ENCODE results near the gene TIMM22. TPM values are rescaled to one million over a fixed set of nuclear protein-coding genes. Genes with fewer than 3 reads are reported as not detected.

The TIMM22 gene
- polyA plus RNA-seq, 6 donors from 2014 or later = 20.9 to 24.0 (median 22.7) TPM

- H3K36me3 Mint-ChIP-seq = peaks cover 9 to 15% of the 10 kb centered on the region in 2 donors
- H3K27me3 Mint-ChIP-seq = no peaks in the 10 kb centered on the region
- peak overlapping the region in 2 of 6 donors; percentile 24 for H3K27ac Mint-ChIP-seq
Observed at GRCh38 chr17:1000597-1001461, 3.9 kb downstream of the TIMM22 start.

DNA sequence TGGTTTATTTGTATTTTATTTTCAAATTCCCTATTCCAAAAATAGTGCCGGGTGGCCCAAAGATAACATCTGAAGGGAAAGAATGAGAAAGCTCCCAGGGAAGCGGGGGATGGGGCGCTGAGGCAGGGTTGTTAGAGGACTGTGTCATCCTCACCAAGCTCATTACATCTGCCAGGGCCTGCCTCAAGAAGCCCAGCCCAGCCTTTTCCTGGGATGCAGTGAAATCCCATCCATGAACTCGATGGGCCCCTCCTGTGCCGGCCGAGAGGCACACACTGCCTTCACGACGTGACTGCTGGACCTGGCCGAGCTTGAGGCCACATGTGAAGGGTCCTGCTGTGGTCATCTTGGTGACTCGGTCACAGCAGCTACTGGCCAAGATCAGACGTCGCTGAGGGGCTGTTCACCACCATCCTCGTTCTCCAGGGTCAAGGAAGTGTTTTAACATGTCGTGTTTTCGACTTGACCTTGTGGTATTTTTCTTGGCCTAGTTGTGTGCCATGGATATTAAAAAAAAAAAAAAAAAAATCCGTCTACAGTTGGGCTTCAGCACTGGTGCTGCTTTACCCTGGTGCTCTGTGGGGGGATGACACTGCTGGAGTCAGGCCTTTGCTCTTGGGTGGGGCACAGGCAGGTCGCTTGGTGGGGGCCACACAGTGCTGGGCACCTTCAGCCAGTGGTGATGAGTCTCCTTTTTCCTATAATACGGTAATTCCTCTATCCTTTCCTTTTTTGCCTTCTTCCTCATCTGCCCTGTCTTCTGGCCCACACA is 4.9 kb downstream of the TIMM22 start:
- no peak overlapping the region for H3K4me3 Mint-ChIP-seq
- H3K36me3 Mint-ChIP-seq = peaks cover 9 to 15% of the 10 kb centered on the region in 2 donors
- ATAC-seq (ENCODE audit: low read depth in 2 of 2) (no peak), DNase-seq (no peak)
- H3K4me1 Mint-ChIP-seq = peaks cover 21 to 28% (median 26%) of the 10 kb centered on the region in 3 donors
- H3K27ac Mint-ChIP-seq = peak overlapping the region in 3 of 6 donors; percentile 1 to 79 (median 61)
- H3K9me3 Mint-ChIP-seq = no peaks in the 10 kb centered on the region
- H3K27me3 Mint-ChIP-seq = no peaks in the 10 kb centered on the region

More at GRCh38 chr17:1000597-1001461, 3.9 kb downstream of the TIMM22 start:
- DNase-seq (no peak), ATAC-seq (ENCODE audit: low read depth in 2 of 2) (no peak)
- Mint-ChIP-seq H3K9me3 (no peaks in the 10 kb centered on the region), H3K4me1 (peaks cover 25 to 30% (median 27%) of the 10 kb centered on the region in 3 donors), H3K4me3 (peak overlapping the region in 1 of 8 donors; percentile 47)

GRCh38 chr17:1002412-1002753 is 5.5 kb downstream of the TIMM22 start:
- H3K4me3 Mint-ChIP-seq = no peak overlapping the region
- H3K9me3 Mint-ChIP-seq = no peaks in the 10 kb centered on the region
- peak overlapping the region in 3 of 6 donors; percentile 1 to 79 (median 61) for H3K27ac Mint-ChIP-seq
- H3K36me3 Mint-ChIP-seq = peaks cover 9 to 15% of the 10 kb centered on the region in 2 donors
- DNase-seq (no peak), ATAC-seq (ENCODE audit: low read depth in 2 of 2) (no peak)
- peaks cover 17 to 28% (median 21%) of the 10 kb centered on the region in 3 donors for H3K4me1 Mint-ChIP-seq
- H3K27me3 Mint-ChIP-seq = no peaks in the 10 kb centered on the region

GRCh38 chr17:1002771-1003555 is 6.0 kb downstream of the TIMM22 start:
- no peak for ATAC-seq (ENCODE audit: low read depth in 2 of 2)
- Mint-ChIP-seq H3K4me3 (no peak overlapping the region), H3K9me3 (no peaks in the 10 kb centered on the region), H3K27me3 (no peaks in the 10 kb centered on the region), H3K36me3 (peaks cover 9 to 15% of the 10 kb centered on the region in 2 donors), H3K27ac (peak overlapping the region in 2 of 6 donors; percentile 1 to 79), H3K4me1 (peaks cover 12 to 25% (median 21%) of the 10 kb centered on the region in 3 donors)
- no peak for DNase-seq

DNA sequence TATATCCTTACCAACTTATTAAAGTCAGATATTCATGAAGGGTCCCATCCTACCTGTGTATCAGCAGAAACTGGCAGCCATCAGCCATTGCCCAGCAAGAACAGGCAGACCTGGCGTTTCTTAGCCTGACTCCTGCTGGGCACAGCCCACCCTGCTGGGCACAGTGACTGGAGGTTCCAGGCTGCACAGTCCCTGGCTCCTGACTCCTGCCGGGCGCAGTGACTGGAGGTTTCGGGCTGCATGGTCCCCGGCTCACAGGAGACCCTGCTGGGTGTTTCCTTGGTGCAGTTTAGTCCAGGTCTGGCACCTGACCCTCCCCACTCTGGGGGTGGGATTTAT is 6.7 kb downstream of the TIMM22 start:
- ATAC-seq (ENCODE audit: low read depth in 2 of 2) (no peak), DNase-seq (no peak)
- H3K27me3 Mint-ChIP-seq = no peaks in the 10 kb centered on the region
- peaks cover 9 to 15% of the 10 kb centered on the region in 2 donors for H3K36me3 Mint-ChIP-seq
- no peaks in the 10 kb centered on the region for H3K9me3 Mint-ChIP-seq
- peak overlapping the region in 2 of 6 donors; percentile 28 to 42 for H3K27ac Mint-ChIP-seq
- peaks cover 5 to 21% (median 19%) of the 10 kb centered on the region in 3 donors for H3K4me1 Mint-ChIP-seq
- no peak overlapping the region for H3K4me3 Mint-ChIP-seq

DNA sequence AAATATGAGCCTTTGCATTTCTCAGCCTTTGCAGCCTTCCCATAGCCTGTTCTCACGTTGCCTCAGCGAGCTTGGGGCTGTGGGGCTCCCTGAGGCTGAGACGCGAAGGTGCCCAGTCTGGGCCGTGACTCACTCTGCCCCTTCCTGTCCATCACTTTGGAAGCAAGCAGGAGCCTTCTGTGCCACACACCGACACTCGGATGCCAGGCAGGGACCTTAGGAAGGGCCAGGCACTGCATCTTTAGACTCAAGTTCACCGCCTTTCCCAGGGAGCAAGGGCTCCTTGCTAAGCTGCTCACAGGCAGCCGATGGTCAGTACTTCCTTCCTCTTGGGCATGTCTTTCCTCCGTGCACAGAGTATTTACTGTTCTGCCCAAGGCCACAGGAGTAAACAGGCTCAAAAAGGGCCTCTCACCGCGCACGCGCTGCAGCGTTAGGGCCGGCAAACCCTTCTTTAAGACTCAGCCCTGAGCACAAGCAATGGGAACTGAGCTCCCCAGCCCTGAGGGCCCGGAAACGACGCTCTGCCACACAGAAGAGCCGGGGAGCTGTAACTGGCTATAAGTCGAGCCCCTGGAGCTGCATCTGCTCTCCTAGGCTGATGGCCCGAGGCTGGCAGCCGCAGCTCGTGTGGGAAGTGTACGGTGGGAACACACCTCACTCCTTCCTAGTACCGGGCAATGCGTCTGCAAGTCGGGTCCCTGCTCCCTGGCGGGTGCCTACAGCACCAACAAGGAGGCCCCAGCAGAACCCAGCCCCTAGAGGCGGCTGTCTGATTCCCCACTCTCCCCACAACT is 7.2 kb downstream of the TIMM22 start:
- no peak for ATAC-seq (ENCODE audit: low read depth in 2 of 2)
- Mint-ChIP-seq H3K4me1 (peaks cover 0 to 17% (median 17%) of the 10 kb centered on the region in 3 donors), H3K27me3 (no peaks in the 10 kb centered on the region), H3K27ac (peak overlapping the region in 1 of 6 donors; percentile 28), H3K36me3 (peaks cover 8 to 15% of the 10 kb centered on the region in 2 donors), H3K9me3 (no peaks in the 10 kb centered on the region), H3K4me3 (no peak overlapping the region)
- DNase-seq = no peak

- no peak for ATAC-seq (ENCODE audit: low read depth in 2 of 2)
- H3K27me3 Mint-ChIP-seq = no peaks in the 10 kb centered on the region
- no peak overlapping the region for H3K4me3 Mint-ChIP-seq
- H3K36me3 Mint-ChIP-seq = peaks cover 3 to 15% of the 10 kb centered on the region in 2 donors
- peaks cover 0 to 15% (median 14%) of the 10 kb centered on the region in 3 donors for H3K4me1 Mint-ChIP-seq
- peak overlapping the region in 5 of 6 donors; percentile 32 to 93 (median 65) for H3K27ac Mint-ChIP-seq
- H3K9me3 Mint-ChIP-seq = no peaks in the 10 kb centered on the region
- no peak for DNase-seq
Observed at GRCh38 chr17:1004769-1005295, 7.9 kb downstream of the TIMM22 start.

DNA sequence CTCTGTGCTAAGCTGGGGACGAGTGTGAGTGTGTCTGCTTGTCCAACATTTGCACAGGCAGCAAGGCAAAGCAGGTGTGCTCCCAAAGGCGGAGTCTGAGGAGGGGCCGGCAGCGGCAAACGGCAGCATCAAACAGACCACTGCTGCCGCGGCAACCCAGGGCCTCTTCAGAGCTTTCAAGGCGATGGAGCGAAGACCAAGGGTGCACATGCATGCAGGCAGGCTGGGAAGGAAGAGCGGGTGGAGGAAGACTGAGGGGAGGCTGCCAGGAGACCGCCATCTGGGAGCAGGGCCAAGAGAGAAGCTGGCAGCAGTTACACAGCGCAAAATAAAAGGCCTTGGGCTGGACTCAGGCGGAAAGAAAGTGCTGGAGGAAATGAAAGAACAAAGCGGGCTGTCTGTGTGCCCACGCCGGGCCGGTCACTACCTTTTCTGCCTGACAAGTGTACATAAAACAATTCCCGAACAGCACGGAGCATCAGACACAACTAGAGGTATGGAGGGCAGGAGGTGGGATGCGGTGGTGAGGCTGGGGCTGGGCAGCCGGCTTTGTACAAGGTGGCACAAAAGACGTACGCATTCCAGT is 8.5 kb downstream of the TIMM22 start:
- H3K4me3 Mint-ChIP-seq = peak overlapping the region in 2 of 8 donors; percentile 35 to 58
- peaks cover 0 to 15% (median 14%) of the 10 kb centered on the region in 3 donors for H3K4me1 Mint-ChIP-seq
- H3K27me3 Mint-ChIP-seq = no peaks in the 10 kb centered on the region
- ATAC-seq (ENCODE audit: low read depth in 2 of 2) (no peak), DNase-seq (no peak)
- H3K27ac Mint-ChIP-seq = peak overlapping the region in 4 of 6 donors; percentile 24 to 93 (median 64)
- H3K36me3 Mint-ChIP-seq = peaks cover 3 to 15% of the 10 kb centered on the region in 2 donors
- no peaks in the 10 kb centered on the region for H3K9me3 Mint-ChIP-seq

GRCh38 chr17:1006054-1006453 is 9.1 kb downstream of the TIMM22 start:
- no peak overlapping the region for H3K4me3 Mint-ChIP-seq
- DNase-seq (no peak), ATAC-seq (ENCODE audit: low read depth in 2 of 2) (no peak)
- H3K9me3 Mint-ChIP-seq = no peaks in the 10 kb centered on the region
- no peak overlapping the region for H3K27ac Mint-ChIP-seq
- H3K4me1 Mint-ChIP-seq = peaks cover 0 to 15% (median 14%) of the 10 kb centered on the region in 3 donors
- no peaks in the 10 kb centered on the region for H3K27me3 Mint-ChIP-seq
- H3K36me3 Mint-ChIP-seq = peaks cover 3 to 15% of the 10 kb centered on the region in 2 donors

DNA sequence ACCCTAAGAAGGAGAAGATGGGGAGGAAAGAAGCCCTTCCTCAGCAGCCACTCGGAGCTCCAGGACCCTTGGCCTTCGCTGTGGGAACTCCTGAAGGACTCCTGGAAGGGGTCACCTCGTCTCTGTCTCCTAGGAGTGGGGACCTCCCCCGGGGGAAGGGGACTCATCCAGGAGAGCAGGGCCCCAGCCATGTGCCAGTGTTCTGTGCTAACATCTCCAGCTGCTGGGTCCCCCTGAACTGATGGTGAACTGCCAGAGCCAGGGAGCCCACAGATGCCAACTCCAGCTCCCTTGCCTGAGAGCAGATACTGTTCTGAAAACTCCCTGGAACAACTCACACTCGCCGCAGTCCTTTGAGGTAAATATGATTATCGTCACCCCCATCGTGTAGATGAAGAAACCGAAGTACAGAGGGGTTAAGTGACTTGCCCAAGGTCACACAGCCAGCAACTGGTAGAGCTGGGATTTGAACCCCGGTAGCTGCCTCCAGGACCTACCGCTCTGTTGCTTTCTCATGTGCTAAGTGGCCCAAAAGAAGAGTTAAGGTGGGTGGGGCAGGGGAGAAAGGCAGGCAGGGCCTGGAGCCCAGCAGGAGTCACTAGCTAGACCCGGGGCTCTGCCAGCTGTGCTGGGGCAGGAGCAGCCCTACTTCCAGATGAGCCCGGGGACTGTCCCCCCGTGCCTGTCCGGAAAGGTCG is 10.5 kb downstream of the TIMM22 start:
- Mint-ChIP-seq H3K27me3 (no peaks in the 10 kb centered on the region), H3K4me1 (peaks cover 0 to 14% (median 11%) of the 10 kb centered on the region in 3 donors), H3K4me3 (no peak overlapping the region), H3K9me3 (no peaks in the 10 kb centered on the region), H3K36me3 (peaks cover 0 to 8% of the 10 kb centered on the region in 2 donors), H3K27ac (no peak overlapping the region)
- no peak for ATAC-seq (ENCODE audit: low read depth in 2 of 2)
- no peak for DNase-seq

GRCh38 chr17:1008008-1008761 is 11.3 kb downstream of the TIMM22 start:
- peaks cover 0 to 11% (median 9%) of the 10 kb centered on the region in 3 donors for H3K4me1 Mint-ChIP-seq
- no peaks in the 10 kb centered on the region for H3K27me3 Mint-ChIP-seq
- DNase-seq (no peak), ATAC-seq (ENCODE audit: low read depth in 2 of 2) (no peak)
- no peak overlapping the region for H3K27ac Mint-ChIP-seq
- peaks cover 0 to 7% of the 10 kb centered on the region in 2 donors for H3K36me3 Mint-ChIP-seq
- H3K4me3 Mint-ChIP-seq = no peak overlapping the region
- no peaks in the 10 kb centered on the region for H3K9me3 Mint-ChIP-seq
